NCI-H82 treated with DMSO at 0.1 percent for 48 hours (cell line): ENCODE data around the gene RAB40AL.
"Not testable (repeated sequence)": the region's sequence is repeated elsewhere in the genome, so short reads cannot be mapped to it uniquely, and the experiment has no call there.

ENCODE experiments used
- DNase-seq: peaks from one replicate; lab custom pipeline; 2025; ENCODE audit not compliant: unreplicated experiment; lab: John Stamatoyannopoulos, UW

RAB40AL gene, protein sequence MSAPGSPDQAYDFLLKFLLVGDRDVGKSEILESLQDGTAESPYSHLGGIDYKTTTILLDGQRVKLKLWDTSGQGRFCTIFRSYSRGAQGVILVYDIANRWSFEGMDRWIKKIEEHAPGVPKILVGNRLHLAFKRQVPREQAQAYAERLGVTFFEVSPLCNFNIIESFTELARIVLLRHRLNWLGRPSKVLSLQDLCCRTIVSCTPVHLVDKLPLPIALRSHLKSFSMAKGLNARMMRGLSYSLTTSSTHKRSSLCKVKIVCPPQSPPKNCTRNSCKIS

DNA sequence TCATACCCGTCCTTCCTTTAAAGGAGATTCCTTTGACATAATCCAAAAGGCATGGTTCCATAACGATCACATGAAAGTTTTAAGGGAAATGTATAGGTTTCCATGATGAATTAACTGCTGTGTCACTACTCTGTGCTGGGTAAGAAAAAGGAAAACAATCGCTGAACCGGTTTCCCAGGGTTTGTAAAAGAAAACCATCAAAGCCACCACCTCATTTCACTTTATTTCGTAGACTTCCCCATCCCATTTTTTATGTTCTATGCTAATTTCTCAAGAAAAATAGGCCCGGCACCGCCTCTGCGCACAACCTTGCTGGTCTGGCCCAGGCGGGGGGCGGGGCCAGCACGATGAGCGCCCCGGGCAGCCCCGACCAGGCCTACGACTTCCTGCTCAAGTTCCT lies at the start of gene RAB40AL:
TSS of gene RAB40AL (plus strand) at position 301 of the 400 bp plus-strand sequence. CDS start at position 348, 47 bp downstream.
- DNase-seq = not testable (repeated sequence)

DNA sequence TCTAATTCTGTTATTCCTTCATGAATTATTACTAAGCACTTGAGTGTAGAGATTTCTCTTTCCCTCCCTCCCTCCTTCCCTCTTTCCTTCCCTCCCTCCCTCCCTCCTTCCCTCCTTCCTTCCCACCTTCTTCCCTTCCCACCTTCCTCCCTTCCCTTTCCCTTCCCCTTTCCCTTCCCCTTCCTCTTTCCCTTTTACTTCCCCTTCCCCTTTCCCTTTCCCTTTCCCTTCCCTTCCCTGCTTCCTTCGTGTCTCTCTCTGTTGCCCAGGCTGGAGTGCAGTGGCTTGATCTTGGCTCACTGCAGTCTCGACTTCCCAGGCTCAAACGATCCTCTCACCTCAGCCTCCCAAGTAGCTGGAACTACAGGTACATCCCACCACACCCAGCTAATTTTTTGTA lies 49.4 kb upstream of the RAB40AL start:
- no peak for DNase-seq

DNA sequence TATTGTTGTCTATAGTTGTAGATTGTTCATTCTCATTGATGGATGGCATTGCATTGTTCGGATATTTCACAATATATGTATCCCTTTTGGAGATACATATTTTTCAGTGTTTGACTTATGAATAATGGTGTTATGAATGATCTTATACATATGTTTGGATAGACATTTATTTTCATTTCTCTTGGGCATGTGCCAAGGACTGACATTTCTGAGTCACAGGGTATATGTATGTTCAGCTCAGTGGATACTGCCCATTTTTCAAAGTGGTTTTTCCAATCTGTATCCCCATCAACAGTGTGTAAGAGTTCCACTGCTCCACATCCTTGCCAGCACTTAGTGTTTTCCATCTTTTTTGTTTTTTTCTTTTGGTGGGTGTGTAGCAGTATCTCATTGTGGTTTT lies 45.0 kb upstream of the RAB40AL start:
- no peak for DNase-seq

DNA sequence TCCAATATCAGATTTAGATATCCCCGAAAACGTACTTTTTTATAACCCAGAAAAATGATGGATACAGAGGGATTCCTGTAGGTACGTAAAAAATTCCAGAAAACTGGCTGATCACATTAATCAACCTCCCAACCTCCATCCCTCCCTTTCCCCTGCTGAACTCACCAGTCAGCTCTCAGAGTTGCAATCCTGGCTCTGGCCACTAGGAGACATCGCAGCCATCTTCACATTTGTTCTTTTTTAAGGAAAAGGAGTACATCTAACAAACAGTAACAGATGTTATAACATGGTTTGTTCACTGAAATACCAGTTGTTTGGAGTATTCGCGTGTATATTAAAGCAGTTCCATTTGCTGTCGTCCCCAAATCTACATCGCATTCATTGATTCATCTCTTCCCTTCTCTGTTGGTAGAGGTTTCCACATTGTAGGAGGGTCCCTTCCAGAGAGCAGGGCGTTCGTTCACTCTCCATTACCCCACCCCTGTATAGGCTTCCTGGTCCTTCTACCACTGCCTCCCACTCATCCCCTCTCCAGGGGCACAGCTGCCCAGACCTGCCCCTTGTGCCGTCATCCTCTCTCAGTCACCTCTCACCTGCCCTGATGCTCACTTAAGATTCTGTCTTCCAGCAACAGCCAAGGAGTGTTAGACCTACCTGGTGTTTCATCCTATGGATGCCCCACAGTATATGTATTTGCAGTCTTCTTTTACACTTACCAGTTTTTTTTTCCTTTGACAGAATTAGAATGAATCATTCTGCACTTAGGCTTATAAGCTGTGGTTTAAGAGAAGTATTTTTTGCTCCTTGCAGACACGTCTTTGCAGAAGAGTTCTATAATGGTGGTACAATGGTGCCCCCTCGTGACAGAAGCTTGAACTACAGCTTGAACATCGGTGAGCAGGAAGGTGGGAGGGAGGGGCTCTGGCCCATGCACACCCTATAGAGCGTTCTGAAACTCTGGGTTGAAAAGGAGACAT lies 36.8 kb upstream of the RAB40AL start:
- peak; percentile 8 for DNase-seq

DNA sequence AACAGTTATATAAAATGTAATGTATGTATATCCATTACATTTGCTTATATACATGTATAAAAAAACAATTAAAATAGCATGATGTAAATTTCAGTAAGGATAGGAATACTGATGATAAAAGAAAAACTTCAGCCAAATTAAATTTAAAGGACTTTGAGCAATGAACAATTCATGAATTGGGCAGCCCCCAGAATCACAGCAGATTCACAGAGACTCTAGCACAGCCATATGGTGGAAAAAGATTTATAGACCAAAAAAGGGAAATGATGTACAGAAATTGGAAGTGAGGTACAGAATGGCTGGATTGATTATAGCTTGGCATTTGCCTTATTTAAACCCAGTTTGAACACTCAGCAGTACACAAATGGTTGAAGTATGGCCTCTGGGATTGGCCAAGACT lies 34.7 kb upstream of the RAB40AL start:
- DNase-seq = no peak

DNA sequence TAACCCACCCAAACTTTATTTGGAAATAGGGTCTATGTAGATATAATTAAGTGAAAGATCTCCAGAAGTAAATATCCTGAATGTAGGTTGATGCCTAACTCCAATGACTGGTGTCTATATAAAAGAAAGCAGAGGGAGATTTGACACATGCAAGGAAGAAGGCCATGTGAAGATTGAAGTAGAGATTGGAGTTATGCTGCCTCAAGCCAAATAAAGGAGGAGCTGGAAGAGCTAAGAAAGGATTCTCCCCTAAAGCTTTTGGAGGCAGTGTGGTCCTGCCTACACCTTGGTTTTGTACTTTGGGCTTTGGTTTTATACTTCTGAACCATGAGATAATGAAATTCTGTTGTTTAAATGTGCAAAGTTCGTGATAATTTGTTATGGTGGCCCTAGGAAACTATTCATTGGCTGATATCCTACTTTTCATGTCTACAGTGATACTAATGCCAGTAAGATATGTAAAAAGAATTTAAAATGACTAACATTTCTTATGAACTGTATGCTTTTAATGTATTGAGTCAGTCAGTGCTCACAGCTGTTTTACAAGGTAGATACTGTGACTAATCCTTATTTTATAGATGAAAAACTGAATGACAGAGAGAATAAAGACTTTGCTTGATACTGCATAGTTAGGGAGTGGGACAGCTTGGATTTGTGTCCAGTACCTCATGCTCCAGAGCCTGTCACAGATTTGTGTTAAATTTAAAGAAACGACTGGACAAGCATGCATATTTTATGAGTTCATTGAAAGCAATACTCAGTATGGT lies 5.9 kb upstream of the RAB40AL start:
- no peak for DNase-seq

DNA sequence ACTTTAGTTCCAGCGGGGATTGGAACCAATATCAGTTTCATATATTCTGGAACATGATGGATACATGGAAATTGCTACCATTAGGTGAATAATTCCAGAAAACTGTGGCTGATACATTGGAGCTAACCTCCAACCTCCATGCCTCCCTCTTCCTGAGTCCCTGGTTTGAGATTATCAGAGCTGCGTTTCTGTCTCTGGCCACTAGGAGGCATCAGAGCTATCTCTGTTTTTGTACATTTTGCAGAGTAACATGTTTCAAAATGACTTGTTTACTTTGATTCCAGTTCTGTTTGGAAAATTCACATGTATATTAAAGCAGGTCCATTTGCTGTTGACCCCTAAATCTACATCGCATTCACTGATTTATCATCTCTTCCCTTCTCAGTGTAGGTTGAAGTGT lies 2.4 kb upstream of the RAB40AL start:
- DNase-seq = no peak

DNA sequence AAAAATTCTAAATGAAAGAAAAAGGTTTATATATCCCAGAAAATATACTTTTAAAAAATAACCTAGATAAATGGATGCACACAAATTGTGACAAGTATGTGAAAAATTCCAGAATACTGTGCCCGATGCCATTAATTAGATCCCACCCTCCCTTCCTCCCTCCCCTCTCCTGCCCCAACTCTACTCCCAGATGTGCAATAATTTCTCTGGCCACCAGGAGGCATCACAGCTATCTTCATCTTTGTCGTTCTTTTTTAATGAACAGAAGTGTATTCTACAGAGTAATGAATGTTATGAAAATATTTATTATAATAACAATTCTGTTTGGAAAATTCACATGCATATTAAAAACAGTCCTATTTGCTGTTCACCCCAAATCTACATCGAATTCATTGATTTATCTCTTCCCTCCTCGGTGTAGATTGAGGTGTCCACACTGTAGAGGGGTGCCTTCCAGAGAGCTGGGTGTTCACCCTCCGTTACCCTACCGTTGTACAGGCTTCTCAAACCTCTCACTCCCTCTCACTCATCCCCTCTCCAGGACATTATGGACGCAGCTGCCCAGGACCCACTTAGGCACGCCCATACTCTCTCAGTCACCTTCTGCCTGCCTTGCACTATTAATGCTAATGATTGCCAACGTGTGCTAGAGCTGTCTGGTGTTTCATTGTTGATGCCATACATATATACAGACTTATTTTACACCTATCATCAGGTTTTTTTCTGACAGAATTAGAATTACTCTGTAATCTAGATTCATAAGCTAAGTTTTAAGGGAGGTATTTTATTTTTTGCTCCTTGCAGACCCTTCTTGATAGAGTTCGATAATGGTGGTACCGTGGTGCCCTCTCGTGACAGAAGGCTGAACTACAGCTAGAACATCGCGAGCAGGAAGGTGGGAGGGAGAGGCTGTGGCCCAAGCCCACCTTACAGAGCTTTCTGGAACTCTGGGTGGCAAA lies 14.1 kb downstream of the RAB40AL start:
- peak; percentile 54 for DNase-seq

DNA sequence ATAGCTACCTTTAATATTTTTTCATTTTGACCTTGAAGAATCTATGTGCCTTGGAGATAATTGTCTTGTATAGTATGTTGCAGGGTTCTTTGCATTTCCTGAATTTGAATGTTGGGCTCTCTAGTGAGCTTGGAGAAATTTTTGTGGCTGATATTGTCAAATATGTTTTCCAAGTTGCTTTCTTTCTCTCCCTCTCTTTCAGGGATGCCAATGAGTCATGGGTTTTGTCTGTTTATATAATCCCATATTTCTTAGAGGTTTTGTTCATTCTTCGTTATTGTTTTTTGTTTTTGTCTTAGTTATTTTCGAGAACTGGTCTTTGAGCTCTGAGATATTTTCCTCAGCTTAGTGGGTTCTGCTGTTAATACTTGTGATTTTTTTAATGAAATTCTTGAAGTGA lies 20.7 kb downstream of the RAB40AL start:
- DNase-seq = no peak

DNA sequence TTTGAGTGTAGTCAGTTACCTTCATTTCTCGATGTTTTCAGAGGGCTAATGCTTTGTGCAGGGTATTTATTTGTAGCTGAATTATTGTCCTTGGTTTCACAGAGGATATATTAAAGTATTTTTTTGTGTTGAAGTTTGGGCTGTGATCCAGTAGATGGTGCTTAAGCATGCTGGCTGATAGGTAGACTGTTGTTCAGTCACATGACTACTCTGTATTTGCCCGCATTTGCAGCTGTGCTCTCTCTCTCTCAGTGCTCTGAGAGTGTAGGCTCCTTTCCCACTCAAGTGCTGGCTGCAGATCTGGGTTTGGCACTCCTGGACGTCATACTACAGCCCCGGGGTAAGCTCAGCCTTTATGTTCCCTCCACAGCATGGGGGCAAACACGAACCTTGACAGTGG lies 21.7 kb downstream of the RAB40AL start:
- DNase-seq = no peak

DNA sequence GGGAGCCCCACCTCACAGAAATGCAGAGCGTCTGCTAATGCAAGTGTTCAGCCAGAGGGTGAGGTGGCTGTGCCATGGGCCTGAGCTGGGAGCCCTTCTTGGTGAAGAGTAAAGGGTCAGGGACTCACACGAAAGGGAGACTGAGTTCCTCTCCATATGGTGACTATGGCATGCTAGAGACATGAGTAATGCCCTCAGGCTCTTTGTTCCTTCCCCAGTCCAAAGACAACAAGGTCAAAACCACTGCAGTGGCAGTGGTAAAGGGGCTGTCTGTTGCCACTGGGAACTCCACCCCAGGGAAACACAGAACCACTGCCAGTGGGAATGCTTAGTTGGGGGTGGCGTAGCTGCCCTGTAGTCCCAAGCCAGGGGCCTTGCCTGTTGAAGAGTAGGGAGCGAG lies 22.4 kb downstream of the RAB40AL start:
- no peak for DNase-seq

DNA sequence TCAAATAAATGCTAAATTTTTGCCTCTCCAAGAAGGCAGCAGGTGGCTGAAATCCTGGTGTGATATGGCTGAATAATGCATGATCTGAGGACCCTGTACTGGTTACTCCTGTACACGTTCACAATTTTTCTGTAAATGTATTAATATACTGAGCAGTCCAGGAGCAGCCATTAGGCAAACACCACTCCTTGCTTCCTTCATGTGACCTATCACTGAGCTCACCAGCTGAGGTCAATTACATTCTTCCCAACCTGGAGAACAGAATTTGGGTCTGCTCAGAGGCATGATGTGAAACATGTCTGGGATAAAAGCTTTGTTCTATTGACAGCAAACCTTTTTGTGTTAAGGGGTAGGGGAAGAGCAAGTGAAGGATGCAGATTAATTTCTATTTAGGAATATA lies 26.9 kb downstream of the RAB40AL start:
- DNase-seq = no peak

DNA sequence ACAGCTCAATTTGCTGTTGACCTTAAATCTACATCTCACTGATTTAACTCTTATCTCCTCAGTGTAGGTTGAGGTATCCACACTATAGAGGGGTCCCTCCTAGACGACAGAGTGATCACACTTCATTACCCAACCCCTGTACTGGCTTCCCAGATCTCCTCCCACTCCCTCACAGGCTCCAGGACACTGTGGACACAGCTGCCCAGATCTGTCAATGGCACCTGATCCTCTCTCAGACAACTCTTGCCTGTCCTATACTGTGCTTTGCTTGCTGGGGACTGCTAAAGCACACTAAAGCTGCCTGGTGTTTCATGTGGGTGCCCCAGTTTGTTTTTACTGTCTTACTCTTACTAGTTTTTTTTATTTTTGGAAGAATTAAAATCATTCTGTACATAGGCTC lies 27.9 kb downstream of the RAB40AL start:
- no peak for DNase-seq

DNA sequence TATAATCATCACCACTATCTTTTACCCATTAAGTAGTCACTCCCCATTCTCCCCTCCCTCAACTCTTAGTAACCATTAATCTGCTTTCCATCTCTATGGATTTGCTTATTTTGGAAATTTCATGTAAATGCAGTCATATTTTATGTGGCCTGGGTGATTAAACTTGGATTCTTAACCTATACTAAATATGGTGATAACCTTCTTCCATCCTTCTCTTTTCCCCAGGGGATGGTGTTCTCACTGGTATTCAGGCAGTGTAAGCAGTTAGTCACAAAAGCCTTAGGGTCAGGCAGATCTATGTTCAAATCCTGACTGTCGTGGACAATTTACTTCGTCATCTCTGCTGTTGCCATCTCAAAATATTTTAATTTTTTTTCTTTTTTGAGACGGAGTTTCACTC lies 29.6 kb downstream of the RAB40AL start:
- DNase-seq = no peak

DNA sequence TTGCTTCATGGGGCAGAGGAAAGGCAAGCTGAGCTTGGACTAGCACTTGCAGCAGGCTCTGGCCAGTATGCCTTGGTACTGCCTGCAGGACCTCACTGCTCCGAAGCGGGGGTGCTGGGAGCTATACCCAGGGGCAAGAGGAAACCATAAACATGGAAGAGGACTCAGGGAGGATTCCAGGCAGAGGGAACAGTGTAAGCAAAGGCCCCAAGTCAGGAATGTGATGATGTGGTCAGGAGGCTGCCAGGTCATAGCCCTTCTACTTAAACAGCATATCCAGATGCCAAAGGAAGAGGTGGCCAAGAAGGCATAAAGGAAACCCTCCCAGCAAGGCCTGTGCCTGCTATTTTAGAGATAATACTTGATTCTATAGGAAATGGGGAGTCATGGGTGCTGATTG lies 31.1 kb downstream of the RAB40AL start:
- DNase-seq = no peak

DNA sequence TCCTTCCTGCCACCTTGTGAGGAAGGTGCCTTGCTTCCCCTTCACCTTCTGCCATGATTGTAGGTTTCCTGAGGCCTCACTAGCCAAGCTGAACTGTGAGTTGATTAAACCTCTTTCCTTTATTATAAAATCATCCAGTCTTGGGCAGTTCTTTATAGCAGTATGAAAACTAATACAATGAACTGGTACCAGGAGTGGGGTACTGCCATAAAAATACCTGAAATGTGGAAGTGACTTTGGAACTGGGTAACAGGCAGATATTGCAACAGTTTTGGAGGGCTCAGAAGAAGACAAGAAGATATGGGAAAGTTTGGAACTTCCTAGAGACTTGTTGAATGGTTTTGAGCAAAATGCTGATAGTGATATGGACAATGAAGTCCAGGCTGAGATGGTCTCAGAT lies 34.5 kb downstream of the RAB40AL start:
- not testable (repeated sequence) for DNase-seq

DNA sequence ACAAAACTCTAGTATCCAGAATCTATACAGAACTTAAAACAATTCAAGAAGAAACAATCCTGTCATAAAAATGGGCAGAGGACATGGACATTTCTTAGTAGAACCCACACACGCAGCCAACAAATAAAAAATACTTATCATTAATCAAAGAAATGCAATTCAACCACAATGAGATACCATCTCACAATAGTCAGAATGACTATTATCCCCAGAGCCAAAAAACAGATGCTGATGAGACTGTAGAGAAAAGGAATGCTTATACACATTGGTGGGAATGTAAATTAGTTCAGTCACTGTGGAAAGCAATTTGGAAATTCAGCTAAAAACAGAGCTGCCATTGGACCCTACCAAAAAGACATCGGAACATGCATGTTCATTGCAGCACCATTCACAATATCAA lies 37.9 kb downstream of the RAB40AL start:
- DNase-seq = no peak

DNA sequence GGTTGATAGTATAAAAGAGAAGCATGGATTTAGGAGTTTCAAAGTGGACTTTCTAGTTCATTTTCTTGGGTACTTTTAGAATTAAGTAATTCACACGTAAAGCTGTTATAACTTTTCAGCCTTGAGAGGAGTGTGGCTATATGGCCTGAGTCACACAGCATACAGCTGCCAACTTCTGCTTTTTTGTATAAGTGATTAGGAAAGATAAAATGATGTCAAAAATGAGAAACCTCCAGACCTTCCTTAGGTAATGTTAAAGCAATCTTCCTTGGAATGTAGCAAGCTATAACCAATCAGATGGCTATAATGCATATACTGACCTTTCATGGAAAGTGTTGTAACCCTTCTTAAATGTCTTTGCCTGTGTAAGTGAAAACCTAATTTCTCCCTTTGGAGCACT lies 39.2 kb downstream of the RAB40AL start:
- DNase-seq = no peak

DNA sequence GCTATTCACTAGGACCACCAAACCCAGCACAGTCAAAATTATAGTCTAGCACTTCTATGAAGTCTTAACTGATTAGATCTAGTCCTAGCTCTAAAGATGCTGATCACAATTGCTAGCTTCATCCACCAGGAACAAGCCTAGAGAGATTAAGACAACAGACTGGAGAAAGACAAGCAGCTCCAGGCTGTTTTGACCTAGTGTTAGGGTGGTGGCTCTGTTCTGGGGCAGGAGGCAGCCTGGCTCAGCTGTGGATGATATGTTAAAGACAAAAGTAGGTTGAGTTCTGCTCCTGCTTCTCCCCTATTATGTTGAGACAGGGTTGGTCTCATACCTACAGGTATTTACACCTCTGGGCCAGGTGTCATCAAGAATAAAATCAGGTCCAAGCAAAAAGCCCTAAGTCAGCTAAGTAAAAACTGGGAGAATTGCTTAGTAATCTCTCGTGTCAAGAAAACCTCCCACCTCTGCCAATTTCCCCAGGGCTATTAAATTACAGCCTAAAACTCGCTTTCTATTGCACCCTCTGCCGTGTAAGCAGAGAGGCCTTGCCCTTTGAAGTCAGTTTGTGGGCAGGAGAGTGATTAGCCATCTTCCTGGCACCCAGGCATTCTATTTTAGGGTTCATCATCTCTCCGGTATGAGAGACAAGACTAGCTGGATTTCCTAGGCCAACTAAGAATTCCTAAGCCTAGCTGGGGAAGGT lies 39.9 kb downstream of the RAB40AL start:
- DNase-seq = no peak

DNA sequence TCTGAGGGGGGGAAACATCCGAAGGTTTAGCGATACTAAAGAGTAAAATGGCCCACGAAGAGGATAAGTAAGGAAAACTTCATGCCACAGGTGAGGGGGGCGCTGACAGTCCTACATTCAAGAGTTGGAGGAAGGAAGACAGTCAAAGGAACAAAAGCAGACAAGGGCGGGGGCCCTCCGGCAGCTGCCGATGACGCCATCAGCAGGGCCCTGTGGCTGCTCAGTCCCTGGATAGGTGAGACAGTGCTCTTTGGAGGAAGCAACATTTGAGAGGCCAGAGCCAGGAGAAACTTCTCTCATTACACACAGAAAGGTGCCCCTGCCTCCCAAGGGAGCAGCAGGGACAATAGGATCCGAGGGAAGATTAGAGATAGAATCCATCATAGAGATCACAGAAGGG lies 41.5 kb downstream of the RAB40AL start:
- no peak for DNase-seq
